HG02973 (cell line): ENCODE measurements around the gene SDCCAG8.

Experiments
- ATAC-seq: cut with Tn5 transposase; IDR thresholded peaks from one replicate; pipeline ENCODE4 v1.9.1; 2021; ENCODE audit warnings: moderate library complexity; ENCODE audit not compliant: unreplicated experiment

The SDCCAG8 gene

GRCh38 chr1:243415663-243416408 lies 160.0 kb downstream of the SDCCAG8 start:
- no peak for ATAC-seq

DNA sequence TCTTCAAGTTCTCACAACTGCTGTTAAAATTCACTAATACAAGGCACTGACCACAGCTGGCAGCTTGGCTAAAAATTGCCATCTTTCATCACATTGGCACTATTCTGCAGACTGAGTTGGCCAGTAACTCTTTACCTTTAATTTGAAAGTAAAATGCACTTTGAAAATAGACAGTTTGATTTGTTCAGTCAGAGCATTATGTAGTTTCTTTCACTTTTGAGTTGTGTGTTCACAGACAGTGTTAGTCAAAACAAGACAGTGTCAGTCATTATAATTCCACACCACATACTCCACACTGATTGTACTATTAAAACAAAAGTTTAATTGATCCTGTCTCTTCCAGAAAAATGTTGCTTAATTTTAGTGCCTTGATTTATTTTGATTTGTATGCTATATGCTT lies 160.7 kb downstream of the SDCCAG8 start:
- ATAC-seq, result peak; percentile 55

DNA sequence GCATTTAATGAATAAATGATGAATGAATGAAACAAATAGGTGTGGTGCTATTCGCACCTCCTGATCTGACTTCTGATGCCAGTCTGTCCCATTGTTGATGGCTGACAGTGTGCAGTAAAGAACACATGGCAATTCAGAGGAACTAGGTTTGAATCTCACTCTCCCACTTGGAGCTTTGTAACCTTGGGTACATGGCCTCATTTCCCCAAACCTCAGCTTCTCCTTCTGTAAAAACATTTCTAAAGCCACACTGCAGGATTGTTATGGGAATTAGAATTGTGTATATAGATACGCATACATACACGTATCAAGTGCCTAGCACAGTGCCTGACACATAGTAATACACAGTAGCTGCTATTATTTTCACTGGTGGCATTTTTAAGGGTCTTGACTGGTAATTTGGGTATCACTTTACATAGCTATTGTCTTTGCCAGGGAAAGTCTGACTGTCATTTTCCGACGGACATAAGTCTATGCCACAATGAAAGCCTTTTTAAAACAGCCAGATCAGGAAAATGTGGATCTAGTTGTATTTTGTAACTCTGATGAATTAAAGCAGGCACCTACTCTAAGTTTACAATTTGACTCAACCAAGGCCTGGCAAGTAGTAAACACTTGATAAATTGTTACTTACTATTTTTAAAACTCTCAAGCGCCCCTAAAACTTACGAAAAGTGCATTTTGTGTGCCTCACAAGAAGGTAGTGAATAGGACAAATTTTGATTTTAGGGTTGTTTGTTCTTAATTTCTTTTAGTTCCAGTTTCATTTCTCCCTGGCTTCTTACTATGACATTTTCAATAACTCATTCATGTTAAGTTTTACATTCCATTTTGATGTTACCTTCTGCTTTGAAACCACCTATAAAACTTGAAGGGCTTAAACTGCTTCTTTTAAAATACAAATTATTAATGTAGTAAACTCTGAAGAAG lies 164.4 kb downstream of the SDCCAG8 start:
- no peak for ATAC-seq

DNA sequence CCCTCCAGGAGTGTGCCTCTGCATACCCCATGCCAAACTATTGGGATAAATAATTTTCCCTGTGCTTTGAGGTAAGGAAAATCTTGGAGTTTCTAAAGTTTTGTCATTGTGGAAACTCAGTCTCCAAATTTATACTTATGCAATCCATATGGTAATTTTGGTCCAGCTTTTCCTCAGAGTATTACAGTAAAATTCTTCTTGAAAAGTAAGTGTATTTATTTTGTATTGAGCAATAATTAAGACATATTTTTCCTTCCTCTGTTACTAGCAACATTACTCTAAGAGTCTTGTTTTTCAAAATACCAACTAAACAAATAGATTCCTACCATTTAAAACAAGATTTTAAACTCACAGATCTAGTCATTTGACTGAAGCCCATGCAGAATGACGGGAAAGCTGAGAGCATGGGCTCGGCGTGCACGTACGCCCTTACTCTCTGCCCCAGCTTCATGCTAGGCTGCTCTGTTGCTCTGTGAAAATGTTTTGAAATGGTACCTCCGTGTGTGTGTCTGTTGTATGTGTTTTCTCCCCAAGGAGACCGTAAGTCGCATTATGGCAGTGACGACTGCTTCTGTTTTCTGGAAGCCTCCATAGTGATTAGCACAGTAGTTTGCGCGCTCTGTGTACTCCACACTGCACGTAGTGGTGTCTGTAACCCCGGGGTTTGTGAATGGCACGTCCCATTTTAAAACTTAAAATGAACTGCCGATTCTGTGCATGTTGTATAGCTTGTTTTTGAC lies 165.3 kb downstream of the SDCCAG8 start:
- no peak for ATAC-seq

DNA sequence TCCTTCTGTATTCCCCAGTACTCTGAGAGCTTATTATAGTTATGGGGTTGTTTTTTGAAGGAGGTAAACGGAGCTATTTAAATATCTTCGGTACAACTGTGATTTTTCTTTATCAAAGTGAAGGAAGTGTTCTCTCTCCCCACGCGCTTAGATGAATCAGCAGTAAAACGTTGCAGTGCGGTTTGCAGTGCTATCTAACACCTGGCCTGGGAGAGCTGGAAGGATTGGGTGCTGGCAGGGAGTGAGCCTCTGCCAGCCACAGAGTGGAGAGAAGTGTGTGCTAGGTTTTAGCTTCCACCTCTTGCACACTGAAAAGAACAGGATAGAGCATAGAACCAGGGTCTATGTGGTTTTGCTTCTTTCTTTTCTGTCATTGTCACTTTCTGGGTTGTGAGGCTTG lies 165.9 kb downstream of the SDCCAG8 start:
- no peak for ATAC-seq

DNA sequence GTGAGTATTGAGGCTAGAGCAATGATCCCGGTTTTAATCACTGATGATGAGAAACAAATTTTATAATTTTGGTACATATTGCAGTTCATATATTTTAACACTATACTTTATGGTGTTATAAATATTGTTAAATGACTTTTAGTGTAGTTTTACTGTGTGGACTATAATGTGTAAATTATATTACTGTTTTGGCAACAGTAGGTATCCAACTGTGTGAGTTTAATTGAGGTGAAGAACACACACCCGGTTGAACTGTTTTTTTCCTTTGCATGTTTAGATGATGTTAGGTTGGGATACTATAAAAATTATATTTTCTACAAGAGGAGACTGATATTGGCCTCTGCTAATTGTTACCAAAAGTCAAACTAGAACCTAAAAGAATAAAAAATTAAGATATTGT lies 166.5 kb downstream of the SDCCAG8 start:
- ATAC-seq, result no peak

GRCh38 chr1:243428084-243428483 lies 172.2 kb downstream of the SDCCAG8 start:
- no peak for ATAC-seq

DNA sequence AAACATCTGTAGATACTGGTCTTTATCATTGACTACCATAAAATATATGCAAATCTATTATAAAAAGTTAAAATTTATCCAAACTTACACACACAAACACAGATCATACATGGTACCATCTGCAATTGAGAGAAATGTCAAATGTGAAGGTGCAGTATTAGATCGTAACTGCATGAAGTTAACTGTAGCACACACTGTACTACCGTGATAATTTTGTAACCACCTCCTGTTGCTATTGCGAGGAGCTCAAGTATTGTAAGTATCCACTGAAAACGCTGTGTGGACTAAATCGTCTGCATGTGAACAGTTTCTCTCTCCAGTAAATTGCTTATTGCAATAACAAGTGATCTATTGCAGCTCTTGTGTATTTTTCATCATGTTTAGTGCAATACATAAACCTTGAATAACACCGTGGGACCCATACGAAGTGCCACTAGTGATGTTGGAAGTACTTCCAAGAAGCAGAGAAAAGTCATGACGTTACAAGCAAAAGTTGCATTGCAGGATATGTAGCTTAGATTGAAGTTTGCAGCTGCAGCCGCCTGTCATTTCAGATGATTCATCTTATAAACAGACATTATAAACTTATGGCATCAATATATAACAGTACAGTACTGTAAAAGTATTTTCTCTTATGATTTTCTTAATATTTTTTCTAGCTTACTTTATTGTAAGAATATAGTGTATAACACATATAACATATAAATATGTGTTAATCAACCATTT lies 172.9 kb downstream of the SDCCAG8 start:
- ATAC-seq, result no peak

DNA sequence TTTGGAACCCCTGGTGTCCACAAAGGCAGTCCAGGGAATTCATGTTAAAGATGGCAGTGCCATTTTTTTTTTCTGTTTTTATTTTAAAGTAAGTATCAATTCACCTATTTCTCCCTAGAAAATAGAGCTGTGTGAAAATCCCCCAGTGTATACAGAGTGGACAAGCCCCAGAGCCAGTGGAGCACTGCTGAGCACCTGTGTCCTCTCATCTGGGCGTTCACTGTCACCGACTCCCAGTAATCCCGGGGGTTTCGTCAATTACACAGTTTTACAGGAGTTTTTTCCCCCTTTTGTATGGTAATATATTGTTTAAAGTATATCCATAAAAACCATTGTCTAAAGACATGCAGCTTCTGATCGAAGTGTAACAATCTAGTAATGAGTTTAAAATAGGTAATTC lies 175.8 kb downstream of the SDCCAG8 start:
- no peak for ATAC-seq

GRCh38 chr1:243432136-243432535 lies 176.3 kb downstream of the SDCCAG8 start:
- no peak for ATAC-seq

DNA sequence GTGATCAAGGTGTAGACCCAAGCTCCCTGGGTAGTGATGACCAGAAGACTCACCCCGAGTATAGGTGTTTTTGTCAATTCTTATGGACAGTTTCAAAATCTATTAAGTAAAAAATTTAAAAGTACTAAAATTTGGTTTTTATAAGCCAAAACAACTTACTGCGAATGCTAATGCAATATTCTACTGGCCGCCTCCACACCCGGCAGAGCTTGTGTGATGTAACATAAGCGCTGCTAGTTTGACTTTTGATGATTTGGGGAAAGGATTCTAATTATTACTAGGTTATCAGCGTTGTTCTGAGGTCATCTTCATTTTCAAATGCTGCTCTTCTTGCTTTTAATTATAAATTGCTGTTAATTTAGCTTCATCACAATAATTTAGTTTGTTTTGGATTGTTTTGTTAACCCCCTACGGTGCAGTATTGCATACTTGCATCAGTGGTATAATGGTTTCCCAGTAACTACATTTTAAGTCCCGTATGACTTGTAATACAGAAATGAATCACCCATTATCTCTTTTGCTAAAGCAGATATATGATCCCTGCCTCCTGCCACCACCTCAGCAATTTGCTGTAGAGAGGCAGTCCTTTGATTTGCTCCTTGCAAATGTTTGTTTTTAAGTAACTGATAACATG lies 178.0 kb downstream of the SDCCAG8 start:
- ATAC-seq, result no peak

- no peak for ATAC-seq
Measured at GRCh38 chr1:243434594-243434993, 178.8 kb downstream of the SDCCAG8 start.

- no peak for ATAC-seq
Measured at GRCh38 chr1:243435836-243436235, 180.0 kb downstream of the SDCCAG8 start.

DNA sequence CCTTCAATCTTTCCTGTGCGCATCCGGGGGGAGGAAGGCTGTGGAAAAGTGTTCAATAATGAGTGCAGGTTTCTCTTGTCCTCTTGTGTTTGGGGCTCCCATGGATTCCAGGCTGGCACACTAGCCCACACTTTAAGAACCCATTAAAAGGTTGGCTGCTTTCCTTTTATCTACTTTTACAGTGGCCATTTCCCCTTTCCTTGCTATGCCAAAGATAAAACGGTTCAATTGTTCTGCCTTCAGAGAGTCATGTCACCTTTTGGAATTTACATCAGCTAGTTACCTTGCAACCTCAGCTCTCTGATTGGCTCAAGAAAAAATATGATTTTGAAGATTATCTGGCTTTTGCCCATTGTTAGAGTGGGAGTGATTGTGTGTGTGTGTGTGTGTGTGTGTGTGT lies 182.3 kb downstream of the SDCCAG8 start:
- ATAC-seq, result no peak

DNA sequence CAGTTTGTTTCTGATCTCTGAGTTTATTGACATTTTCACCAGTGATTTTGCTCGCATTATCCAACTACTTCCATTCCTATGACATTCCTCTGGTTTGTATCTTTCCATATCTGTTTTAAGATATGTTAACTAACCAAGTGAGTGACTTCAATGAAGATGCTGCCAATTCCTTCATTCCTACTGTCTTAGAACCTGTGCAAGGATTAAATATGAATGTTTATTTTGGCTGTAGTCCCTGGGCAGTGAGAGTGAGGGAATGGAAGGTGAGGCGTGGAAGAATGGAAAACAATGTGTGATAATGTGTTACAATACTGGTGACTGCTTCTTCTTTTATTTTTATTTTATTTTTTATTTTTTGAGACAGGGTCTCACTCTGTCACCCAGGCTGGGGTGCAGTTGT lies 183.0 kb downstream of the SDCCAG8 start:
- no peak for ATAC-seq

DNA sequence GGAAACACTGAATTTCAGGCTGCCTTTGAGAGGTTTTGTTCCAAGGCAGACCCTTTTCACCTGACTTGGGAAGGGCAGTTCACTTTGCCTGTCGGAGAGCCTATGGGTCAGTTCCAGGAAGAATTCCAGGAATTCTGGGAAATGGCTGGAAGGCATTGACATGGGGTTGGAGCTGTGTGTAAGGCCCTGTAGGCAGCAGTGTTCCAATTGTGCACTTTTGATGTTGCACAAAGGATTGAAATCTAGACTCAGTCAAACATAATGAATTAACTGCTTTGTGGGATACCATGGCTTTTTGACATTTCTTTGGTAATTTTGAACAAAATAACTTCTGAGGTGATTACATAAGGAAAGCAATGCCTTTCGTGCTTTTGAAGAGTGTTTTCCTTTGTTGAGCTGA lies 184.6 kb downstream of the SDCCAG8 start:
- no peak for ATAC-seq

- ATAC-seq, result no peak
Measured at GRCh38 chr1:243441601-243442000, 185.8 kb downstream of the SDCCAG8 start.

DNA sequence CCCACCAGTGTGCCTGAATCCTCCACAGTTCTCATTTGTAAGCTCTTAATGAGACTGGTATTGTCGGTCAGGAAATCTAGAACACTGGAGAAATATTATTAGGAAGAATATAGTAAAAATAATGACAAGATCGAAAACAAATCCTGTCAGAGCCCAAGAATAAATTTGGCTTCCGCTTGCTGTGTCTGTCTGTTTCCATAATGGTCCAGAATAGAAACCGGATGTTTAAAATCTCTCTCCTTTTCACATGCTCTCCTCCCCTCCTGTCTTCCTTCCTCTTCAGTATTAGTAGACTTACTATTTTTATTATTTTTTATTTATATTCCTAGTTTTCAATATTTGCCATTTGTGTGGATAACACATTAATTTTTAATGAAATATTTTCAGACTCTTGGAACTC lies 187.7 kb downstream of the SDCCAG8 start:
- no peak for ATAC-seq

DNA sequence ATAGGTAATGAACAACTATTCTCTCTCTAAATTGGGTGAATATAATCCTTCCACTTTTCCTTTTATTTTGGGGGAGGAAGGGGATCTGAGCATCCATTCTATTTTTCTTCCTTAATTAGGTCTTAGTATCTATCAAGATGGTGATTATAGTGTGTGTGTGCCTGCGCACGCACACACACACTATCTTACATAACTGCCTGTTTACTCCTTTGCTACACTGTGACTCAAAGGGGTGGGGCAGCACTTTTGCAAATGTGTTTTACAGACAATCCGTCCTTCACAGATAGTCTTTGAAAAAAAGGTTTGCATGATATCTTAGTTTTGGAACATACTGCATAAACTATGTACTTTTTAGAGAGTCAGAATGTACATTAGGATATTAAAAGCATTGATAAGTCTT lies 191.5 kb downstream of the SDCCAG8 start:
- ATAC-seq, result no peak

DNA sequence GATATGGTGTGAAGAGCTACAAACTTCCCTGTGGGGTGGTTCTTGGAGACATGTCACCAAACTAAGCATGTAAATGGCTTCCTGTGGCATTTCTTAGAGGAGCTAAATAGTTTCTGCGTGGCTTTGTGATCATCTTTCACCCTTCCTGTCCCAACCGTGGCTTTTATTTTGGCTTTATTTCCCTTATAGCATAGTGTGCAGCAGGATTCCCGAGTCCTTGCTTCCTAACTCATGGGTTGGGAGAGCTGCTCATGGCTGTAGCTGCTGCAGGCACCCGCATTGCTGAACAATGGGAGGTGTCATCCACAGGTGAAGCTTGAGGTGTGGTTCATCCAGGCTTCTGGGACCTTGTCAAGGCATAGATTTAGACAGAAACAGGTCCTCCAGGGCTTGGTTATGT lies 192.0 kb downstream of the SDCCAG8 start:
- ATAC-seq, result no peak
